Measurements from ENCODE around the gene SMYD3.
A peak's percentile ranks its signal among the peaks of the same experiment; 100 is the strongest.

The SMYD3 gene

GRCh38 chr1:246526915-246527314, 19.8 kb upstream of the SMYD3 start:
- Histone ChIP-seq H3K36me3 (ENCODE audit: insufficient read depth, low read length) (no peaks in the 10 kb centered on the region), H3K79me2 (ENCODE audit: insufficient read depth, low read length) (no peaks in the 10 kb centered on the region), H3K27me3 (ENCODE audit: insufficient read depth, low read length, poor library complexity, severe bottlenecking) (no peaks in the 10 kb centered on the region), H3K4me3 (ENCODE audit: low read length, poor library complexity, severe bottlenecking) (peak overlapping the region; percentile 53), H3F3A (ENCODE audit: low read depth) (no peaks in the 10 kb centered on the region), H2AFZ (ENCODE audit: low read length) (peak overlapping the region; percentile 88), H3K9me2 (replicated peaks; ENCODE audit: low read depth, low read length) (no peaks in the 10 kb centered on the region), H3K9ac (ENCODE audit: low read depth, low read length, poor library complexity, severe bottlenecking) (no peak overlapping the region), H3K4me1 (ENCODE audit: insufficient read depth, low read length, poor library complexity, severe bottlenecking) (peaks cover 16% of the 10 kb centered on the region), H3K9me3 (ENCODE audit: insufficient read depth, low read depth, low read length) (peaks cover 22% of the 10 kb centered on the region; the same call in 1 of the 2 replicates), H3K4me2 (ENCODE audit: low read depth, low read length, poor library complexity, severe bottlenecking) (peak overlapping the region; percentile 58), H4K20me1 (ENCODE audit: insufficient read depth, low read length, poor library complexity, severe bottlenecking) (no peaks in the 10 kb centered on the region)
- TF ChIP-seq, protein P1, sequence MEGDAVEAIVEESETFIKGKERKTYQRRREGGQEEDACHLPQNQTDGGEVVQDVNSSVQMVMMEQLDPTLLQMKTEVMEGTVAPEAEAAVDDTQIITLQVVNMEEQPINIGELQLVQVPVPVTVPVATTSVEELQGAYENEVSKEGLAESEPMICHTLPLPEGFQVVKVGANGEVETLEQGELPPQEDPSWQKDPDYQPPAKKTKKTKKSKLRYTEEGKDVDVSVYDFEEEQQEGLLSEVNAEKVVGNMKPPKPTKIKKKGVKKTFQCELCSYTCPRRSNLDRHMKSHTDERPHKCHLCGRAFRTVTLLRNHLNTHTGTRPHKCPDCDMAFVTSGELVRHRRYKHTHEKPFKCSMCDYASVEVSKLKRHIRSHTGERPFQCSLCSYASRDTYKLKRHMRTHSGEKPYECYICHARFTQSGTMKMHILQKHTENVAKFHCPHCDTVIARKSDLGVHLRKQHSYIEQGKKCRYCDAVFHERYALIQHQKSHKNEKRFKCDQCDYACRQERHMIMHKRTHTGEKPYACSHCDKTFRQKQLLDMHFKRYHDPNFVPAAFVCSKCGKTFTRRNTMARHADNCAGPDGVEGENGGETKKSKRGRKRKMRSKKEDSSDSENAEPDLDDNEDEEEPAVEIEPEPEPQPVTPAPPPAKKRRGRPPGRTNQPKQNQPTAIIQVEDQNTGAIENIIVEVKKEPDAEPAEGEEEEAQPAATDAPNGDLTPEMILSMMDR (conservative IDR thresholded peaks at IDR 0.05; ENCODE audit: low read length), result no peak
- TF ChIP-seq EZH2phosphoT487 (IDR thresholded peaks at IDR 0.05; ENCODE audit: borderline replicate concordance), result no peak

- Histone ChIP-seq H2AFZ (ENCODE audit: low read length) (no peak overlapping the region), H3K4me2 (ENCODE audit: low read depth, low read length, poor library complexity, severe bottlenecking) (no peak overlapping the region), H3K4me1 (ENCODE audit: insufficient read depth, low read length, poor library complexity, severe bottlenecking) (peaks cover 16% of the 10 kb centered on the region), H3K9me3 (ENCODE audit: insufficient read depth, low read depth, low read length) (peaks cover 22% of the 10 kb centered on the region; the same call in 1 of the 2 replicates), H3K27me3 (ENCODE audit: insufficient read depth, low read length, poor library complexity, severe bottlenecking) (no peaks in the 10 kb centered on the region), H3K9me2 (replicated peaks; ENCODE audit: low read depth, low read length) (no peaks in the 10 kb centered on the region), H3K9ac (ENCODE audit: low read depth, low read length, poor library complexity, severe bottlenecking) (no peak overlapping the region), H3K79me2 (ENCODE audit: insufficient read depth, low read length) (no peaks in the 10 kb centered on the region), H3K36me3 (ENCODE audit: insufficient read depth, low read length) (no peaks in the 10 kb centered on the region), H3F3A (ENCODE audit: low read depth) (no peaks in the 10 kb centered on the region), H3K4me3 (ENCODE audit: low read length, poor library complexity, severe bottlenecking) (no peak overlapping the region), H4K20me1 (ENCODE audit: insufficient read depth, low read length, poor library complexity, severe bottlenecking) (no peaks in the 10 kb centered on the region)
- TF ChIP-seq, protein P1 (conservative IDR thresholded peaks at IDR 0.05; ENCODE audit: low read length), result no peak
- no peak for TF ChIP-seq EZH2phosphoT487 (IDR thresholded peaks at IDR 0.05; ENCODE audit: borderline replicate concordance)
These were observed 19.3 kb upstream of the SMYD3 start for GRCh38 chr1:246526380-246526779.

DNA sequence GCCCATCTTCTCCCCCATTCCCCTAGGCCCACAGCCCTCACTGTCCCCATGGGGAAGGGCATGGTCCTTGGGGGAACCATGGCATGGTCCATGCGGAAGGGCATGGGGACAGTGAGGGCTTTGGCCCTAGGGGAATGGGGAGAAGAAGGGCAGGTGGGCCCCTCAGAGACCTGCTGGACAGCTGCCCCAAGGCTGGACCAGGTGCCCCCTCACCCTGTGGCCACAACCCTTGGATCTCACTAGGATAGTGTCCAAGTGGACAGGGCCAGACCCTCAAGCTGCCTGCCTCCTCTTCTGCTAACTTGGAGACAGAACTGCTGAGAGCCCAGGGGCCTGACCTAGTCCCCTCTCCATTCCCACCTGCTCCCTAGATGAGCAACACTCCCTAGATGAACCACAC, 12.4 kb upstream of the SMYD3 start:
- no peak for TF ChIP-seq EZH2phosphoT487 (IDR thresholded peaks at IDR 0.05; ENCODE audit: borderline replicate concordance)
- TF ChIP-seq, protein P1 (conservative IDR thresholded peaks at IDR 0.05; ENCODE audit: low read length), result no peak
- Histone ChIP-seq H3K4me2 (ENCODE audit: low read depth, low read length, poor library complexity, severe bottlenecking) (no peak overlapping the region), H3K9me2 (replicated peaks; ENCODE audit: low read depth, low read length) (no peaks in the 10 kb centered on the region), H3K27me3 (ENCODE audit: insufficient read depth, low read length, poor library complexity, severe bottlenecking) (no peaks in the 10 kb centered on the region), H2AFZ (ENCODE audit: low read length) (no peak overlapping the region), H3F3A (ENCODE audit: low read depth) (no peaks in the 10 kb centered on the region), H3K9me3 (ENCODE audit: insufficient read depth, low read depth, low read length) (peaks cover 12% of the 10 kb centered on the region; the same call in 1 of the 2 replicates), H3K4me3 (ENCODE audit: low read length, poor library complexity, severe bottlenecking) (no peak overlapping the region), H3K79me2 (ENCODE audit: insufficient read depth, low read length) (no peaks in the 10 kb centered on the region), H3K36me3 (ENCODE audit: insufficient read depth, low read length) (no peaks in the 10 kb centered on the region), H4K20me1 (ENCODE audit: insufficient read depth, low read length, poor library complexity, severe bottlenecking) (no peaks in the 10 kb centered on the region), H3K9ac (ENCODE audit: low read depth, low read length, poor library complexity, severe bottlenecking) (no peak overlapping the region), H3K4me1 (ENCODE audit: insufficient read depth, low read length, poor library complexity, severe bottlenecking) (no peaks in the 10 kb centered on the region)

Data from Loucy (cell line).